HEK293 (cell line): ENCODE data around the gene LY6G6D.
A peak's percentile ranks its signal among the peaks of the same experiment; 100 is the strongest.

Experiments
- CTCF ChIA-PET: fragments of 350-600 bp; formaldehyde crosslinking; extraction: SDS; loops from one replicate; lab custom pipeline; 2021; ENCODE audit warnings: antibody characterized with exemption; lab: Yijun Ruan, JAX
- POLR2A ChIA-PET: fragments of 300-600 bp; formaldehyde crosslinking; extraction: SDS; loops from one replicate; lab custom pipeline; 2020; ENCODE audit warnings: antibody characterized with exemption, inconsistent platforms; lab: Yijun Ruan, JAX
- H3K27ac ChIP-seq: fragments of 200-500 bp; sonication (Bioruptor generic); 2 replicates; pipeline ENCODE4 v1.5.1; 2014; ENCODE audit warnings: low read depth, low read length, control low read depth, inconsistent platforms; ENCODE audit errors: extremely low read depth
- H3K36me3 ChIP-seq, 2 experiments: fragments of 200-500 bp in 1 of 2; sonication (Bioruptor generic) in 1 of 2; 1 replicate in 1 of 2; 2 replicates in 1 of 2; pipeline ENCODE4 v1.5.1; 2014 to 2017; ENCODE audit warnings: inconsistent platforms in 2 of 2, low read length in 2 of 2; ENCODE audit not compliant: control insufficient read depth in 2 of 2, insufficient read depth in 1 of 2
- H3K4me1 ChIP-seq: fragments of 200-500 bp; sonication (Bioruptor generic); 2 replicates; pipeline ENCODE4 v1.5.1; 2014; ENCODE audit warnings: mild to moderate bottlenecking, low read length, inconsistent platforms; ENCODE audit not compliant: control insufficient read depth, insufficient read depth
- H3K4me3 ChIP-seq: 2 replicates; pipeline ENCODE4 v1.5.1; 2011; ENCODE audit warnings: low read depth, mild to moderate bottlenecking, control low read depth, low read length, moderate library complexity
- H3K9me3 ChIP-seq: fragments of 200-500 bp; sonication (Bioruptor generic); 2 replicates; pipeline ENCODE4 v1.5.1; 2014; ENCODE audit warnings: low read depth, low read length, inconsistent platforms; ENCODE audit not compliant: control insufficient read depth, insufficient read depth
- BCL11B ChIP-seq: fragments of 450-650 bp; formaldehyde crosslinking; IDR thresholded peaks from 2 replicates; pipeline ENCODE4 v1.5.1; 2016; ENCODE audit warnings: low read depth, missing biosample characterization, missing genetic modification characterization
- REPIN1 ChIP-seq: fragments of 450-650 bp; formaldehyde crosslinking; IDR thresholded peaks from 2 replicates; pipeline ENCODE4 v1.5.1; 2017; ENCODE audit warnings: missing biosample characterization, missing genetic modification characterization, low read depth
- SP7 ChIP-seq: fragments of 450-650 bp; formaldehyde crosslinking; IDR thresholded peaks from 2 replicates; pipeline ENCODE4 v1.5.1; 2016; ENCODE audit warnings: missing biosample characterization, missing genetic modification characterization
- TCF7L2 ChIP-seq: IDR thresholded peaks from 2 replicates; pipeline ENCODE4 v1.6.1; 2011; ENCODE audit warnings: low read depth, mild to moderate bottlenecking, inconsistent platforms, low read length, moderate library complexity, borderline replicate concordance
- ZNF114 ChIP-seq: fragments of 450-650 bp; formaldehyde crosslinking; IDR thresholded peaks from 2 replicates; pipeline ENCODE4 v1.5.0; 2017; ENCODE audit warnings: missing biosample characterization, missing genetic modification characterization
- ZNF121 ChIP-seq: fragments of 450-650 bp; formaldehyde crosslinking; IDR thresholded peaks from 2 replicates; pipeline ENCODE4 v1.5.1; 2016; ENCODE audit warnings: missing biosample characterization, missing genetic modification characterization
- ZNF132 ChIP-seq: fragments of 450-650 bp; formaldehyde crosslinking; IDR thresholded peaks from 2 replicates; pipeline ENCODE4 v1.5.1; 2017; ENCODE audit warnings: missing biosample characterization, missing genetic modification characterization, borderline replicate concordance
- ZNF169 ChIP-seq: fragments of 450-650 bp; formaldehyde crosslinking; IDR thresholded peaks from 2 replicates; pipeline ENCODE4 v1.5.1; 2016; ENCODE audit warnings: missing biosample characterization, missing genetic modification characterization
- ZNF37A ChIP-seq: fragments of 450-650 bp; IDR thresholded peaks from 2 replicates; pipeline ENCODE4 v1.5.1; 2018; ENCODE audit warnings: missing biosample characterization, missing genetic modification characterization
- ZNF426 ChIP-seq: fragments of 450-650 bp; formaldehyde crosslinking; IDR thresholded peaks from 2 replicates; pipeline ENCODE4 v1.5.1; 2017; ENCODE audit warnings: missing biosample characterization, missing genetic modification characterization, mild to moderate bottlenecking, inconsistent platforms, moderate library complexity
- ZNF48 ChIP-seq: fragments of 450-650 bp; formaldehyde crosslinking; IDR thresholded peaks from 2 replicates; pipeline ENCODE4 v1.5.1; 2016; ENCODE audit warnings: missing biosample characterization, missing genetic modification characterization
- ZNF544 ChIP-seq: fragments of 450-650 bp; formaldehyde crosslinking; IDR thresholded peaks from 2 replicates; pipeline ENCODE4 v1.5.0; 2017; ENCODE audit warnings: missing biosample characterization, missing genetic modification characterization
- ZNF561 ChIP-seq: fragments of 450-650 bp; IDR thresholded peaks from 2 replicates; pipeline ENCODE4 v1.5.1; 2018; ENCODE audit warnings: missing biosample characterization, missing genetic modification characterization, borderline replicate concordance
- ZNF610 ChIP-seq: fragments of 450-650 bp; formaldehyde crosslinking; IDR thresholded peaks from 2 replicates; pipeline ENCODE4 v1.5.1; 2016; ENCODE audit warnings: missing biosample characterization, missing genetic modification characterization, borderline replicate concordance
- ZNF621 ChIP-seq: fragments of 450-650 bp; formaldehyde crosslinking; IDR thresholded peaks from 2 replicates; pipeline ENCODE4 v1.5.1; 2017; ENCODE audit warnings: missing biosample characterization, missing genetic modification characterization
- ZNF677 ChIP-seq: fragments of 450-650 bp; IDR thresholded peaks from 2 replicates; pipeline ENCODE4 v1.5.0; 2018; ENCODE audit warnings: missing biosample characterization, mild to moderate bottlenecking, missing genetic modification characterization, moderate library complexity
- ZSCAN30 ChIP-seq: fragments of 450-650 bp; IDR thresholded peaks from 2 replicates; pipeline ENCODE4 v1.5.1; 2018; ENCODE audit warnings: missing biosample characterization, mild to moderate bottlenecking, missing genetic modification characterization, moderate library complexity
- TF ChIP-seq, protein P1 (sequence below): fragments of 450-650 bp; formaldehyde crosslinking; IDR thresholded peaks from 2 replicates; pipeline ENCODE4 v1.5.1; 2016; ENCODE audit warnings: missing biosample characterization, missing genetic modification characterization
- TF ChIP-seq, protein P2 (sequence below): fragments of 450-650 bp; formaldehyde crosslinking; IDR thresholded peaks from 2 replicates; pipeline ENCODE4 v1.5.1; 2017; ENCODE audit warnings: missing biosample characterization, missing genetic modification characterization
- TF ChIP-seq, protein P3 (sequence below): fragments of 450-650 bp; formaldehyde crosslinking; IDR thresholded peaks from 2 replicates; pipeline ENCODE4 v1.5.1; 2016; ENCODE audit warnings: missing biosample characterization, missing genetic modification characterization
- TF ChIP-seq, protein P4 (sequence below): fragments of 450-650 bp; formaldehyde crosslinking; IDR thresholded peaks from 2 replicates; pipeline ENCODE4 v1.5.1; 2016; ENCODE audit warnings: missing biosample characterization, missing genetic modification characterization
- TF ChIP-seq, protein P5 (sequence below): fragments of 450-650 bp; formaldehyde crosslinking; IDR thresholded peaks from 2 replicates; pipeline ENCODE4 v1.5.1; 2016; ENCODE audit warnings: missing biosample characterization, missing genetic modification characterization
- TF ChIP-seq, protein P6 (sequence below): fragments of 450-650 bp; formaldehyde crosslinking; IDR thresholded peaks from 2 replicates; pipeline ENCODE4 v1.5.1; 2016; ENCODE audit warnings: missing biosample characterization, missing genetic modification characterization

Gene LY6G6D

DNA sequence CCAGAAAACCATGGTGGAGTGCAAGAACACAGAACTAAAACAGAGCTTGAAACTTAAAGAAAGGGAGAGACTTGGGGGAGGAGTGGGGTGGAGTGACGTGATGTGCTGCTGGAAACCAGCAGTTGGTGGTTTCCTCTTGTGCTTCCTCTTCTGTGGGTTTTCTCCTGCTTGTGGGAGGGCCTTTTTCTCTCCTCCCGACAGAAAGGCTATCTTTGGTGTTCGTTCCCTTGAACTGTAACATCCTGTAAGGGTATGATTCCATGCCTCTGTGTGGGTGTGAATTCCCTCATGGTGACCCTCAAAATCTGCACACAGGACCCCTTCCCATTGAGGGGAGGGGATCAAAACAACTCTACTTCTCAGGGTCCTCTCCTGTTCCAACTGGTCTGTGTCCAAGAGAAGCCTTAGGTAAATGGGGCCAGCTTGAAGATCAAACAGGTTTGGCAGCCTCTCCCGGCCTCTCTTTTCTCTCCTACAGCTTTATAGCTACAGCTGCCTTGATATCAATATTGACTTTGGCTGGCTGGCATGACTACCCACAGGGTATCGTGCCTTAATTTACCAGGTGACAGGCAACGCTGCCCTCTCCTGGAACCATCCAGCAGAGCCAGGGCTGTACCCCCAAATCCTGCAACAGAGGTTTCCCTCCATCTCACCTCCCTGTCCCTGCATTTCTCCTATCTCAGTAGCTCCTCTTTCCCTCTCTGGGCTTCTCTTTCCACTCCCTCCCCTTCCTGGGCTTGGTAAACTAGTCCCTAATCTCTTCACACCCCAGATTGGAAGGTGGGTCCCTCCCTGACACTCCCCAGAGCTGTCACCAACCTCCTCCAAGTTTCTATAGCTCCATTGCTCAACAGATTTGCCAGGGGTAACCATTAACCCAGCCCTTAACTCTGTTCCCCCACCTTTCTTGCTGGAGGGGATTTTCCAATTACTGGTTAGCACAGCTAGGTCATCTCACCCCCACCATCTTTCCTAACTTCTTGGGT, 23.1 kb downstream of the LY6G6D start (continued):
- TF ChIP-seq, protein P1, sequence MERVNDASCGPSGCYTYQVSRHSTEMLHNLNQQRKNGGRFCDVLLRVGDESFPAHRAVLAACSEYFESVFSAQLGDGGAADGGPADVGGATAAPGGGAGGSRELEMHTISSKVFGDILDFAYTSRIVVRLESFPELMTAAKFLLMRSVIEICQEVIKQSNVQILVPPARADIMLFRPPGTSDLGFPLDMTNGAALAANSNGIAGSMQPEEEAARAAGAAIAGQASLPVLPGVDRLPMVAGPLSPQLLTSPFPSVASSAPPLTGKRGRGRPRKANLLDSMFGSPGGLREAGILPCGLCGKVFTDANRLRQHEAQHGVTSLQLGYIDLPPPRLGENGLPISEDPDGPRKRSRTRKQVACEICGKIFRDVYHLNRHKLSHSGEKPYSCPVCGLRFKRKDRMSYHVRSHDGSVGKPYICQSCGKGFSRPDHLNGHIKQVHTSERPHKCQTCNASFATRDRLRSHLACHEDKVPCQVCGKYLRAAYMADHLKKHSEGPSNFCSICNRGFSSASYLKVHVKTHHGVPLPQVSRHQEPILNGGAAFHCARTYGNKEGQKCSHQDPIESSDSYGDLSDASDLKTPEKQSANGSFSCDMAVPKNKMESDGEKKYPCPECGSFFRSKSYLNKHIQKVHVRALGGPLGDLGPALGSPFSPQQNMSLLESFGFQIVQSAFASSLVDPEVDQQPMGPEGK (tag by site-specific recombination) = peak; percentile 68
- TF ChIP-seq ZNF169 (tag by site-specific recombination) = no peak
- TF ChIP-seq, protein P2, sequence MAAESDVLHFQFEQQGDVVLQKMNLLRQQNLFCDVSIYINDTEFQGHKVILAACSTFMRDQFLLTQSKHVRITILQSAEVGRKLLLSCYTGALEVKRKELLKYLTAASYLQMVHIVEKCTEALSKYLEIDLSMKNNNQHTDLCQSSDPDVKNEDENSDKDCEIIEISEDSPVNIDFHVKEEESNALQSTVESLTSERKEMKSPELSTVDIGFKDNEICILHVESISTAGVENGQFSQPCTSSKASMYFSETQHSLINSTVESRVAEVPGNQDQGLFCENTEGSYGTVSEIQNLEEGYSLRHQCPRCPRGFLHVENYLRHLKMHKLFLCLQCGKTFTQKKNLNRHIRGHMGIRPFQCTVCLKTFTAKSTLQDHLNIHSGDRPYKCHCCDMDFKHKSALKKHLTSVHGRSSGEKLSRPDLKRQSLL = no peak
- no peak for TF ChIP-seq BCL11B (tag by site-specific recombination)
- no peak for TF ChIP-seq ZNF426 (tag by site-specific recombination)
- TF ChIP-seq, protein P3, sequence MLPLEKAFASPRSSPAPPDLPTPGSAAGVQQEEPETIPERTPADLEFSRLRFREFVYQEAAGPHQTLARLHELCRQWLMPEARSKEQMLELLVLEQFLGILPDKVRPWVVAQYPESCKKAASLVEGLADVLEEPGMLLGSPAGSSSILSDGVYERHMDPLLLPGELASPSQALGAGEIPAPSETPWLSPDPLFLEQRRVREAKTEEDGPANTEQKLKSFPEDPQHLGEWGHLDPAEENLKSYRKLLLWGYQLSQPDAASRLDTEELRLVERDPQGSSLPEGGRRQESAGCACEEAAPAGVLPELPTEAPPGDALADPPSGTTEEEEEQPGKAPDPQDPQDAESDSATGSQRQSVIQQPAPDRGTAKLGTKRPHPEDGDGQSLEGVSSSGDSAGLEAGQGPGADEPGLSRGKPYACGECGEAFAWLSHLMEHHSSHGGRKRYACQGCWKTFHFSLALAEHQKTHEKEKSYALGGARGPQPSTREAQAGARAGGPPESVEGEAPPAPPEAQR (tag by site-specific recombination) = no peak
- no peak for TF ChIP-seq ZNF621
- TF ChIP-seq TCF7L2 = no peak
- TF ChIP-seq, protein P4, sequence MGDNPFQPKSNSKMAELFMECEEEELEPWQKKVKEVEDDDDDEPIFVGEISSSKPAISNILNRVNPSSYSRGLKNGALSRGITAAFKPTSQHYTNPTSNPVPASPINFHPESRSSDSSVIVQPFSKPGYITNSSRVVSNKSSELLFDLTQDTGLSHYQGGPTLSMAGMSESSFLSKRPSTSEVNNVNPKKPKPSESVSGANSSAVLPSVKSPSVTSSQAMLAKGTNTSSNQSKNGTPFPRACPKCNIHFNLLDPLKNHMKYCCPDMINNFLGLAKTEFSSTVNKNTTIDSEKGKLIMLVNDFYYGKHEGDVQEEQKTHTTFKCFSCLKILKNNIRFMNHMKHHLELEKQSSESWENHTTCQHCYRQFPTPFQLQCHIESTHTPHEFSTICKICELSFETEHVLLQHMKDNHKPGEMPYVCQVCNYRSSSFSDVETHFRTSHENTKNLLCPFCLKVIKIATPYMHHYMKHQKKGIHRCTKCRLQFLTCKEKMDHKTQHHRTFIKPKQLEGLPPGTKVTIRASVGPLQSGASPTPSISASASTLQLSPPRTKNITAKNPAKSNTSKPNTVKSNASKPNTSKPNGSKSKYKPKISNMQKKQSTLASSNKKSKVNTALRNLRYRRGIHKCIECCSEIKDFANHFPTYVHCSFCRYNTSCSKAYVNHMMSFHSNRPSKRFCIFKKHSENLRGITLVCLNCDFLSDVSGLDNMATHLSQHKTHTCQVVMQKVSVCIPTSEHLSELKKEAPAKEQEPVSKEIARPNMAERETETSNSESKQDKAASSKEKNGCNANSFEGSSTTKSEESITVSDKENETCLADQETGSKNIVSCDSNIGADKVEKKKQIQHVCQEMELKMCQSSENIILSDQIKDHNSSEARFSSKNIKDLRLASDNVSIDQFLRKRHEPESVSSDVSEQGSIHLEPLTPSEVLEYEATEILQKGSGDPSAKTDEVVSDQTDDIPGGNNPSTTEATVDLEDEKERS (tag by site-specific recombination) = no peak
- TF ChIP-seq ZNF677 (tag by site-specific recombination) = no peak
- no peak for TF ChIP-seq ZNF37A (tag by site-specific recombination)
- no peak for TF ChIP-seq ZNF544

DNA sequence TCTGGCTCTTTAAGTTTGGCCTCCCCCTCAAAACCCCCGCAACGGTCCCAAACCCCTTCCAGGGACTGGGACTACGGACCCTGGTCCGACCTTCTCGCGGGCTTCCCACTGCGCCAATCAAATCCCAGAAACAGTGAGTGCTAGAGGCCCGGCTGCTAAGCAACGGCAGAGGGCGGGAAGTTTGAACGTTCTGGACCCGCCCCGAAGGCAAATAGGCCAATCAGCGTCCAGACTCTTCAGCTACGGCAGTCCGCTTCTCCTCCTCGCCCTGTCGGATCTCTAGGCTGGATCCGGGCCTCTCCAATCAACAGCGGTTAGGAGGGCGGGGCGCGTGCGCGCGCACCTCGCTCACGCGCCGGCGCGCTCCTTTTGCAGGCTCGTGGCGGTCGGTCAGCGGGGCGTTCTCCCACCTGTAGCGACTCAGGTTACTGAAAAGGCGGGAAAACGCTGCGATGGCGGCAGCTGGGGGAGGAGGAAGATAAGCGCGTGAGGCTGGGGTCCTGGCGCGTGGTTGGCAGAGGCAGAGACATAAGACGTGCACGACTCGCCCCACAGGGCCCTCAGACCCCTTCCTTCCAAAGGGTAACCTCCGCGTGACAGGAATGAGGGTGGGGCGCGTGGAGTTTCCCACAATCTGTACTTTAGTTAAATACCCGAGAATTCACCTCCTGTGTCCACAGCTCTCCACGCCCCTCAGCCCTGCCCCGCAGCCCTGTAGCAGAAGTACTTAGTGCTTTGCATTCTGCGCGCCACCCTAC, 24.7 kb downstream of the LY6G6D start, which contains the start of gene MSH5:
Gene MSH5 (plus strand): TSS at position 367 of the 758 bp plus-strand sequence. CDS start 462 bp downstream, outside the sequence.
- ChIA-PET CTCF (interaction anchor here (0.6 to 4.7 kb wide), 15 partner anchors 10 to 1285 kb away, joined by 3 to 39 read pairs (median 3); partner anchors contain the start of gene LY6G5C), POLR2A (interaction anchor here (0.6 to 6.8 kb wide), 26 partner anchors 11 to 1048 kb away, joined by 3 to 102 read pairs (median 5); partner anchors contain the start of genes ABHD16A, BAG6, C6orf47 and CSNK2B)
- Histone ChIP-seq H3K4me3 (peak within 1 kb of the TSS; percentile 61), H3K9me3 (no peaks in the 10 kb centered on the region), H3K27ac (peak within 1 kb of the TSS; percentile 87), H3K36me3 (peaks cover 9 to 36% of the 10 kb centered on the region in 2 experiments; a peak in 2 of 3 replicates), H3K4me1 (peaks cover 29% of the 10 kb centered on the region)
- peak; percentile 72 for TF ChIP-seq ZSCAN30 (tag by site-specific recombination)
- TF ChIP-seq ZNF114 (tag by site-specific recombination) = no peak
- TF ChIP-seq, protein P5, sequence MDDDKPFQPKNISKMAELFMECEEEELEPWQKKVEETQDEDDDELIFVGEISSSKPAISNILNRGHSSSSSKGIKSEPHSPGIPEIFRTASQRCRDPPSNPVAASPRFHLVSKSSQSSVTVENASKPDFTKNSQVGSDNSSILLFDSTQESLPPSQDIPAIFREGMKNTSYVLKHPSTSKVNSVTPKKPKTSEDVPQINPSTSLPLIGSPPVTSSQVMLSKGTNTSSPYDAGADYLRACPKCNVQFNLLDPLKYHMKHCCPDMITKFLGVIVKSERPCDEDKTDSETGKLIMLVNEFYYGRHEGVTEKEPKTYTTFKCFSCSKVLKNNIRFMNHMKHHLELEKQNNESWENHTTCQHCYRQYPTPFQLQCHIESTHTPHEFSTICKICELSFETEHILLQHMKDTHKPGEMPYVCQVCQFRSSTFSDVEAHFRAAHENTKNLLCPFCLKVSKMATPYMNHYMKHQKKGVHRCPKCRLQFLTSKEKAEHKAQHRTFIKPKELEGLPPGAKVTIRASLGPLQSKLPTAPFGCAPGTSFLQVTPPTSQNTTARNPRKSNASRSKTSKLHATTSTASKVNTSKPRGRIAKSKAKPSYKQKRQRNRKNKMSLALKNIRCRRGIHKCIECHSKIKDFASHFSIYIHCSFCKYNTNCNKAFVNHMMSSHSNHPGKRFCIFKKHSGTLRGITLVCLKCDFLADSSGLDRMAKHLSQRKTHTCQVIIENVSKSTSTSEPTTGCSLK (tag by site-specific recombination) = no peak
- peak; percentile 84 for TF ChIP-seq SP7
- TF ChIP-seq ZNF610 (tag by site-specific recombination) = peak; percentile 61; the same call in 1 of the 2 replicates
- TF ChIP-seq, protein P6, sequence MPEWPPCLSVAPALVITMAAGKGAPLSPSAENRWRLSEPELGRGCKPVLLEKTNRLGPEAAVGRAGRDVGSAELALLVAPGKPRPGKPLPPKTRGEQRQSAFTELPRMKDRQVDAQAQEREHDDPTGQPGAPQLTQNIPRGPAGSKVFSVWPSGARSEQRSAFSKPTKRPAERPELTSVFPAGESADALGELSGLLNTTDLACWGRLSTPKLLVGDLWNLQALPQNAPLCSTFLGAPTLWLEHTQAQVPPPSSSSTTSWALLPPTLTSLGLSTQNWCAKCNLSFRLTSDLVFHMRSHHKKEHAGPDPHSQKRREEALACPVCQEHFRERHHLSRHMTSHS (tag by site-specific recombination) = no peak
- TF ChIP-seq ZNF48 (tag by site-specific recombination) = no peak
- no peak for TF ChIP-seq ZNF132 (tag by site-specific recombination)
- no peak for TF ChIP-seq REPIN1 (tag by site-specific recombination)
- no peak for TF ChIP-seq ZNF561
- TF ChIP-seq ZNF121 (tag by site-specific recombination) = no peak
